ENCODE measurements around the gene ARID2. TPM values are rescaled to one million over a fixed set of nuclear protein-coding genes. Genes with fewer than 3 reads are reported as not detected.

The ARID2 gene
- total and polyA plus RNA-seq, 2 experiments from 2014 or later, result 26.5 to 54.9 TPM

- no peak for TF ChIP-seq ZNF462 (CRISPR knock-in tag; IDR thresholded peaks at IDR 0.05)
- TF ChIP-seq NANOG (IDR thresholded peaks at IDR 0.05; ENCODE audit: borderline replicate concordance), result no peak
- TF ChIP-seq ETS1 (IDR thresholded peaks at IDR 0.05), result no peak
Measured at GRCh38 chr12:45852508-45852907, 123.0 kb downstream of the ARID2 start (continued).

GRCh38 chr12:45853550-45853949 is 124.0 kb downstream of the ARID2 start:
- Histone ChIP-seq H2AFZ (no peak overlapping the region), H3K27me3 (ENCODE audit: insufficient read depth) (no peaks in the 10 kb centered on the region), H3K4me1 (ENCODE audit: insufficient read depth) (no peaks in the 10 kb centered on the region), H4K20me1 (replicated peaks; ENCODE audit: insufficient read depth) (peaks cover 3% of the 10 kb centered on the region), H3K4me2 (no peak overlapping the region), H3K9me2 (ENCODE audit: insufficient read depth) (no peaks in the 10 kb centered on the region), H3F3A (replicated peaks; ENCODE audit: low read depth) (no peaks in the 10 kb centered on the region), H3K27ac (ENCODE audit: low read depth) (no peak overlapping the region), H3K36me3 (ENCODE audit: insufficient read depth) (peaks cover 23% of the 10 kb centered on the region), H3K4me3 (no peak overlapping the region), H3K79me2 (replicated peaks; ENCODE audit: insufficient read depth) (no peaks in the 10 kb centered on the region)
- Mint-ChIP-seq H3K27ac (no peak overlapping the region), H3K4me1 (no peaks in the 10 kb centered on the region), H3K27me3 (ENCODE audit: insufficient read depth, low read depth, poor library complexity) (peaks cover 5% of the 10 kb centered on the region), H3K36me3 (ENCODE audit: low read depth) (peaks cover 41% of the 10 kb centered on the region), H3K4me3 (no peak overlapping the region), H3K9me3 (no peaks in the 10 kb centered on the region)
- DNase-seq (ENCODE audit: low spot score) (no peak), ATAC-seq (no peak)
- no peak for TF ChIP-seq ZNF114 (CRISPR knock-in tag; IDR thresholded peaks at IDR 0.05)
- TF ChIP-seq CTCF (conservative IDR thresholded peaks at IDR 0.05; ENCODE audit: low read depth in 2 of 2), result no peak
- TF ChIP-seq EZH2 (IDR thresholded peaks at IDR 0.05; ENCODE audit: low read depth, unreplicated experiment), result no peak
- TF ChIP-seq STAT1 (IDR thresholded peaks at IDR 0.05; ENCODE audit: unreplicated experiment), result no peak
- TF ChIP-seq ZNF462 (CRISPR knock-in tag; IDR thresholded peaks at IDR 0.05), result no peak
